GM19193 (cell line): ENCODE results near the gene KHDRBS2.

Experiments used
- POLR2A ChIP-seq: IDR thresholded peaks from 4 replicates; pipeline ENCODE4 v1.6.1; 2011; ENCODE audit not compliant: insufficient read depth, insufficient read length; ENCODE audit errors: extremely low read depth

Gene KHDRBS2

GRCh38 chr6:61977947-61978346, 308.1 kb downstream of the KHDRBS2 start:
- TF ChIP-seq POLR2A, result no peak

DNA sequence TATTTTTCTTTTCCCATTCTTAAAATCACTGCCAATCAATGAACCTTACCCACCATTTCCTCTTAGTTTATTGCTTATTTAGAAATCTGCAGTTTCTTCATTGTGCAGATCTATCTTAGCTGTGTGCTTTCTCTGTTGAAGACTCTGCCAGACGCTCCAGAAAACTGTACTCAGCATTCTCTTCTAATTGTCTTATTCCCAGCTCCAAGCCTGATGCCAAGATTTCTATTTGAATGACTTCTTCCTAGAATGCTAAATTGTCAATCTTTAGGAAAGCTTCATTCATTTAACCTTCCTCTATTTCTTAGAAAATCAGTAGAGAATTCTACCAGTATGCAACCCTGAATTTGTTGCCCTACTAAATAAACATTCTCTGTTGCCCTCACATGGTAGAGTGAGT, 308.9 kb downstream of the KHDRBS2 start:
- TF ChIP-seq POLR2A, result no peak

GRCh38 chr6:61959196-61959595, 326.8 kb downstream of the KHDRBS2 start:
- TF ChIP-seq POLR2A, result no peak

GRCh38 chr6:61953851-61954250, 332.2 kb downstream of the KHDRBS2 start:
- no peak for TF ChIP-seq POLR2A

DNA sequence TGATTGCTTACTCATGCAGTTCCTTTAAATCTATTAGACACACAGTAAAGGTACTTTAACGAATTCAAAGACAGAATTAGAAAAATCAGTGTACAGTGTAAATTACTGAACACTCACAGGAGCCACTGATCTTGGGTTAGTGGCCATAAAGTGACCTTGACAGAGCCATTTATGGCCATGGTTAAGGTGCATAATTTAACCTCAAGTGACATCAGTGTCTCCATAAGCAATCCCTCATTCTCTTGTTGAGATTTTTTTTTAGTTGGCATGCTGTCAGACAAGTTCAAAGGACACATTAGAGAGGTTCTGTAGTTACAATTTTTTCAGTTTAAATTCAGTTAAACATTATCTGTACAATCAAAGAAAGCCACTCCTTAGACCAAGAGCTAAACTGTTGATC, 334.4 kb downstream of the KHDRBS2 start:
- TF ChIP-seq POLR2A, result no peak

DNA sequence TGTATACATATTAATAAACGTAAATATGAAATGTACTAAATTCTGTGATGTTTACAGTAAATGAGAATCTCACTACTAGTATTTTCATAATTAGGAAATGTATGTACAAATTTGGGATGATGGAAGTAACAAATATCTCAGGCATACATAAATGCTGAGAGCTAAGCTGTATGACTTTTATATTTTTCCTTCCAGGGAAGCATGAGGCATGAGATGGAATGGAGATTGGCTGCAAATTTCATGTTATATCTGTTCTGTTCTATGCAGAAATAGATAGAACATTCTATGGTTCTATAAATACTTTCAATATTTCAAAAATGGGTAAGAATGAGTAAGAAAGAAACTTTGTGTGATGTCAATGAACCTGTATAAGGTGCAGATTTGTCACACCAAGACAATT, 335.2 kb downstream of the KHDRBS2 start:
- no peak for TF ChIP-seq POLR2A

DNA sequence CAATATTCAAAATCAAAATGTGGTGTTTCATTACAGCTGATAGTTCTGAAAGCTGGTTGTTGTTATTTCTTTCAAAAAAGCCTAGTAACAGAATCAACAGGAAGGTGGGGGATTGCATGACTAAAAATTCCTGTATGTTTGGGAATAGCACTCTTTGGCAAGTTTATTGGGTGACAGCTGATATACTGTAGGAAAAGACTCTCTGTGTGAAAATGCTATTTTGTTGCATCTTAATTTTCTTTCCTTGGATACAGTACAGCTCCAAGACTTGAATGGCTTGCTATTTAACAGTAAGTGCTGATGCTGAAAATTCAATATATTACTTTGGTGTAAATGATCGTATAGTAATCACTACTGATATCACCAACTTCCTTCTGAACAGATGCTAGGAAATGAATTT, 336.1 kb downstream of the KHDRBS2 start:
- no peak for TF ChIP-seq POLR2A

GRCh38 chr6:61949161-61949560, 336.9 kb downstream of the KHDRBS2 start:
- no peak for TF ChIP-seq POLR2A

DNA sequence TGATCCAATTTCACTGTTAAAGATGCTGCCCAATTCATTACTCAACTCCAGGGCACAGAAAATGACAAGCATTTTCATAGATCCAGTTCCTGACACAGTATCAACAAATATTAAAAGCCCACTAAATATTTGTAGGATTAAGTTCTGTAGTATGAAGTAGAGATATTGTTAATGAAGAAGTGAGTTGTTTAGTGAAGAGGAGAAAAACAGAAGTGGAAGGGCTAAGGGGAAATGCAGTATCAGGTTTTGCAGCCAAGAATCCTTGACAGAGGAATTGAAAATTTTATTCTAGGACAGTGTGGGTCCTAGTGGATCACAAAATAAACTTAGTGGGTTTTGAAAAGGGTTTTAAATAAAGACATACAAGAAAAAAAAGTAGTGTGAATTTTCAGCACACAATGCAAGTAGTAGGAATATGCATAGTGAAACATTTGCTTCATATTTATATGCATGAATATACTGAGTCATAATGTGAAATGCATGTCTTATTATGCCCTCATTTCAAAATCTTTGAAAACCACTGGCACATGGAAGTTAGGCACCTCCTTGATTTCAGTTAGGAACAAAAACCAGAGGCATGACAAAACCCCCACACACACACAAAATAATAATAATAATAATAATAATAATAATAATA, 338.6 kb downstream of the KHDRBS2 start:
- TF ChIP-seq POLR2A, result no peak

GRCh38 chr6:61940919-61941318, 345.1 kb downstream of the KHDRBS2 start:
- TF ChIP-seq POLR2A, result no peak

DNA sequence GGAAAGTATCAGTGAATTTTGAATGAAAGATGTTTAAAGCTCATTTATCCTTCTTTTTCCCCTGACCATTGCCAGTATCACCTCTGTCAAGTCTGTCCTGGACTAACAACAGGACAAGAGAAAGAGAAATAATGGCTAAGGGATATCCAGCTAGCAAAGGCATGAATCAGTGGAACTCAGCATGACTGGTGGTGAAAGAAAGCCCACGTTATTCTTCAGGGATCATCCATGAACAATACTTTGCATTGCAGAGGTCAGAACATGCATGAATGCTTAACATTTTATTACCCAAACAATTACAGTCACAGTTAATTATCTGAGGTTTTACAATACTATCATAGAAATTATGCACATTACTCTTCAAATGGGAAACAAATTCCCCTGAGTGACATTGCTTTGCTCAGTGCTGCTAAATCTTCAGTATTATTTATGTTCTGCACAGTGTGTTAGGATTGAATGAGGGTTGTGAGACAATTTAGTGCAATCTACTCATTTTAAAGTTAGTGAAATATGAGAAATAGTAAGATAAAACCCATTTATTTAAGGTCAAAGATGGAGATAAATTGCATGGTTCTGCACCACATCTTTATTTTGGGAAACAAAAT, 350.7 kb downstream of the KHDRBS2 start:
- TF ChIP-seq POLR2A, result no peak

- TF ChIP-seq POLR2A, result no peak
Observed at GRCh38 chr6:61909486-61909885, 376.5 kb downstream of the KHDRBS2 start.

GRCh38 chr6:61901748-61902147, 384.3 kb downstream of the KHDRBS2 start:
- TF ChIP-seq POLR2A, result no peak

DNA sequence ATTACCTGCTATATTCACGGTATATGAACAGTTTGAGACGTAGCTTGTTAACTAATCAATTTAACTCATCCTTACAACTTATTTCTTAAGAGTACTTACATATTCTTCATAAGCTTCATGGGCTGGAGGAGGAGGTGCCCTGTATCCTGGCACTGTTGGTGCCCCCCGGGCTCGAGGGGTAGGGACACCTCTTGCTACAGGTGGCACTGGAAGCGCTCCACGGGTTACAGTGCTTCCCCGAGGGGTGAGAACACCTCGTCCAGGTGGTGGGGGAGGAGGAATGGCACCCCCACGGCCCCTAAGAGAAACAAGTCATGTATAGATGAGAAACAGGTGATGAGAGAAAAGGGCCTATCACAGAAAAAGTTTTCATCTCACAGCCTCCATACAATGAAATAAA, 391.5 kb downstream of the KHDRBS2 start:
- no peak for TF ChIP-seq POLR2A

- no peak for TF ChIP-seq POLR2A
Observed at GRCh38 chr6:61887423-61887822, 398.6 kb downstream of the KHDRBS2 start.

DNA sequence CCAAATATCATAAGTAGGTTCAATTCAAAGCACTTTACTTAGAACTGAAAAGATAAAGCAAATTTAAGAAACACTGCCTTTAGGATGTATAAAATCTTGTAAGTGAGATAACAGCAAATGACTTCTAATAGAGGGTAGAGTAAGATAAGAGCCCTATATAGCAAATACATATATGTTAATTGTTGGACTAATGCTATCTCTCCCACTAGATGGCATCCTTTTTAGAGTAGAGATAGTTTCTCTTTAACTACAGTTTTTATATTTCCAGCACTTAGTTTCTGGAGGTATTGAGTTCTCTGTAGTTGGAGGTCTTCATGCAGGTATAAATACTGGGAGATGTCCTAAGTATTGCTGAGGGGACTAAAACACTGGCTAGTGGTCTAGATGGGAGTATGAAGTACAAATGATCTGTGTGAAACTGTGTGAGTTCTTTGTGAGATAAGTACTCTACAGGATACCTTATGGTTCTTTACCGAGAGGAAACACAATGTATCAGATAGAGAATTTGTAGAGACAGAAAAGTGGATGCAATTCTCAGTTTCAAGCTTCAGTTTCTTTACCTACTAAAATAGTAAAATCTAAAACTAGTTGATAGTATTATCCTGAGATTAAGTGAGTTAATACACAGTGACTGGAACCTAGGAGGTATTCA, 399.3 kb downstream of the KHDRBS2 start:
- TF ChIP-seq POLR2A, result no peak

DNA sequence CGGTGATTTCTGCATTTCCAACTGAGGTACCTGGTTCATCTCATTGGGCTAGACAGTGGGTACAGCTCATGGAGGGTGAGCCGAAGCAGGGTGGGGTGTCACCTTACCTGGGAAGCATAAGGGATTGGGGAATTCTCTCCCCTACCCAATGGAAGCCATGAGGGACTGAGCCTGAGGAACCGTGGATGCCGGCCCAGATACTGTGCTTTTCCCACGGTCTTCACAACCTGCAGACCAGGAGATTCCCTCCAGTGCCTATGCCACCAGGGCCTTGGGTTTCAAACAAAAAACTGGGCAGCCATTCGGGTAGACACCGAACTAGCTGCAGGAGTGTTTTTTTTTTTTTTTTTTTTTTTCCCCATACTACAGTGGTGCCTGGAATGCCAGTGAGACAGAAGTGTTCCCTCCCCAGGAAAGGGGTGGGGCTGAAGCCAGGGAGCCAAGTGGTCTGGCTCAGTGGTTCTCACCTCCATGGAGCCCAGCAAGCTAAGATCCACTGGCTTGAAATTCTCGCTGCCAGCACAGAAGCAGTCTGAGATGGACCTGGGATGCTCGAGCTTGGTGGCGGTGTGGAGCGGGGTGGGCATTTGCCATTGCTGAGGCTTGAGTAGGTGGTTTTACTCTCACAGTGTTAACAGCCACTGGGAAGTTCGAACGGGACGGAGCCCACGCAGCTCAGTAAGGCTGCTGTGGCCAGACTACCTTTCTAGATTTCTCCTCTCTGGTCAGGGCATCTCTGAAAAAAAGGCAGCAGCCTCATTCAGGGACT, 416.2 kb downstream of the KHDRBS2 start:
- TF ChIP-seq POLR2A, result no peak
